HG02943 (cell line): ENCODE measurements around the gene AGTRAP.

Experiments
- ATAC-seq: cut with Tn5 transposase; IDR thresholded peaks from one replicate; pipeline ENCODE4 v1.9.1; 2021; ENCODE audit warnings: mild to moderate bottlenecking, low read depth, moderate library complexity; ENCODE audit not compliant: unreplicated experiment

AGTRAP gene

GRCh38 chr1:11780380-11781147, 44.6 kb downstream of the AGTRAP start:
- no peak for ATAC-seq

GRCh38 chr1:11781297-11781696, 45.4 kb downstream of the AGTRAP start:
- ATAC-seq, result no peak

GRCh38 chr1:11782127-11782708, 46.3 kb downstream of the AGTRAP start:
- no peak for ATAC-seq

- no peak for ATAC-seq
These were observed 47.6 kb downstream of the AGTRAP start for GRCh38 chr1:11783556-11783955.

- no peak for ATAC-seq
These were observed 48.5 kb downstream of the AGTRAP start for GRCh38 chr1:11784256-11784992.

- ATAC-seq, result no peak
These were observed 49.2 kb downstream of the AGTRAP start for GRCh38 chr1:11784993-11785769.

- ATAC-seq, result no peak
These were observed 50.2 kb downstream of the AGTRAP start for GRCh38 chr1:11786168-11786567.

- ATAC-seq, result no peak
These were observed 51.4 kb downstream of the AGTRAP start for GRCh38 chr1:11787251-11787803.

- no peak for ATAC-seq
These were observed 52.0 kb downstream of the AGTRAP start for GRCh38 chr1:11787804-11788436.

GRCh38 chr1:11788549-11789053, 52.7 kb downstream of the AGTRAP start:
- no peak for ATAC-seq

GRCh38 chr1:11789126-11790067, 53.5 kb downstream of the AGTRAP start:
- ATAC-seq, result no peak

GRCh38 chr1:11790101-11790879, 54.4 kb downstream of the AGTRAP start:
- ATAC-seq, result no peak

- no peak for ATAC-seq
These were observed 55.2 kb downstream of the AGTRAP start for GRCh38 chr1:11790880-11791715.

- ATAC-seq, result no peak
These were observed 56.2 kb downstream of the AGTRAP start for GRCh38 chr1:11792106-11792505.

GRCh38 chr1:11793819-11794218, 57.9 kb downstream of the AGTRAP start:
- no peak for ATAC-seq

GRCh38 chr1:11794446-11795237, 58.7 kb downstream of the AGTRAP start:
- no peak for ATAC-seq
